Neural progenitor cell (in vitro differentiated cells): ENCODE measurements around the gene PCDH1. TPM values are rescaled to one million over a fixed set of nuclear protein-coding genes. Genes with fewer than 3 reads are reported as not detected.
"Not testable (repeated sequence)": the region's sequence is repeated elsewhere in the genome, so short reads cannot be mapped to it uniquely, and the experiment has no call there.

Experiments used
- DNase-seq: peaks from one replicate; pipeline ENCODE4 v3.0.0-alpha.2; 2016; ENCODE audit warnings: low spot score
- H2AFZ ChIP-seq: fragments of 200-600 bp; sonication (generic); replicated peaks from 2 replicates; pipeline ENCODE4 v1.6.1; 2016; ENCODE audit warnings: antibody characterized with exemption
- H3F3A ChIP-seq: fragments of 200-600 bp; sonication (generic); 2 replicates; pipeline ENCODE4 v1.6.1; 2016; ENCODE audit warnings: antibody characterized with exemption, low read depth
- H3K27ac ChIP-seq: fragments of 200-600 bp; sonication (generic); 2 replicates; pipeline ENCODE4 v1.5.1; 2016; ENCODE audit warnings: mild to moderate bottlenecking
- H3K27me3 ChIP-seq: fragments of 200-600 bp; sonication (generic); 2 replicates; pipeline ENCODE4 v1.6.1; 2016; ENCODE audit warnings: mild to moderate bottlenecking, moderate library complexity
- H3K36me3 ChIP-seq: fragments of 200-600 bp; sonication (generic); 2 replicates; pipeline ENCODE4 v1.5.1; 2016
- H3K4me1 ChIP-seq: fragments of 200-600 bp; sonication (generic); 2 replicates; pipeline ENCODE4 v1.6.1; 2016; ENCODE audit warnings: mixed run types
- H3K4me2 ChIP-seq: fragments of 200-600 bp; sonication (generic); 2 replicates; pipeline ENCODE4 v1.6.1; 2016
- H3K4me3 ChIP-seq: fragments of 200-600 bp; sonication (generic); 2 replicates; pipeline ENCODE4 v1.5.1; 2016
- H3K79me2 ChIP-seq: fragments of 200-600 bp; sonication (generic); 2 replicates; pipeline ENCODE4 v1.6.1; 2016; ENCODE audit warnings: low read depth
- H3K9ac ChIP-seq: fragments of 200-600 bp; sonication (generic); 2 replicates; pipeline ENCODE4 v1.6.1; 2016
- H3K9me3 ChIP-seq: fragments of 200-600 bp; sonication (generic); 2 replicates; pipeline ENCODE4 v1.5.1; 2016; ENCODE audit warnings: low read depth
- H4K20me1 ChIP-seq: fragments of 200-600 bp; sonication (generic); 2 replicates; pipeline ENCODE4 v1.6.1; 2016; ENCODE audit warnings: low read depth
- H3K27ac Mint-ChIP-seq: 3 replicates; pipeline ENCODE4 v1.8.0; 2021; ENCODE audit warnings: mixed read lengths
- H3K27me3 Mint-ChIP-seq: 2 replicates; pipeline ENCODE4 v1.8.0; 2022; ENCODE audit warnings: low read depth, mild to moderate bottlenecking, inconsistent platforms, moderate library complexity, mixed read lengths; ENCODE audit not compliant: insufficient read depth
- H3K36me3 Mint-ChIP-seq: 3 replicates; pipeline ENCODE4 v1.8.0; 2021; ENCODE audit warnings: mixed read lengths
- H3K4me1 Mint-ChIP-seq: 3 replicates; pipeline ENCODE4 v1.8.0; 2021; ENCODE audit warnings: mixed read lengths
- H3K4me3 Mint-ChIP-seq: 3 replicates; pipeline ENCODE4 v1.8.0; 2021; ENCODE audit warnings: mild to moderate bottlenecking, moderate library complexity, mixed read lengths
- H3K9me3 Mint-ChIP-seq: 3 replicates; pipeline ENCODE4 v1.8.0; 2020; ENCODE audit warnings: mixed read lengths
- EZH2 ChIP-seq: fragments of 200-600 bp; sonication (generic); IDR thresholded peaks from 2 replicates; pipeline ENCODE4 v1.6.1; 2017; ENCODE audit warnings: antibody characterized with exemption, mild to moderate bottlenecking, moderate library complexity
- EZH2phosphoT487 ChIP-seq: fragments of 200-600 bp; sonication (generic); IDR thresholded peaks from 2 replicates; pipeline ENCODE4 v1.6.1; 2017; ENCODE audit warnings: antibody characterized with exemption
- total RNA-seq: library from RNA; depleted of rRNA; stranded (reverse); fragments of >200 nt; gene quantifications from 2 replicates; pipeline ENCODE4 v1.2.3, GENCODE V29; 2015; ENCODE audit warnings: low replicate concordance
- TF ChIP-seq, protein P1 (sequence below): fragments of 200-600 bp; sonication (generic); IDR thresholded peaks from 2 replicates; pipeline ENCODE4 v1.5.1; 2017; ENCODE audit warnings: antibody characterized with exemption, mild to moderate bottlenecking

Gene PCDH1
- total RNA-seq, 1 donor from 2014 or later, result 24.8 TPM

DNA sequence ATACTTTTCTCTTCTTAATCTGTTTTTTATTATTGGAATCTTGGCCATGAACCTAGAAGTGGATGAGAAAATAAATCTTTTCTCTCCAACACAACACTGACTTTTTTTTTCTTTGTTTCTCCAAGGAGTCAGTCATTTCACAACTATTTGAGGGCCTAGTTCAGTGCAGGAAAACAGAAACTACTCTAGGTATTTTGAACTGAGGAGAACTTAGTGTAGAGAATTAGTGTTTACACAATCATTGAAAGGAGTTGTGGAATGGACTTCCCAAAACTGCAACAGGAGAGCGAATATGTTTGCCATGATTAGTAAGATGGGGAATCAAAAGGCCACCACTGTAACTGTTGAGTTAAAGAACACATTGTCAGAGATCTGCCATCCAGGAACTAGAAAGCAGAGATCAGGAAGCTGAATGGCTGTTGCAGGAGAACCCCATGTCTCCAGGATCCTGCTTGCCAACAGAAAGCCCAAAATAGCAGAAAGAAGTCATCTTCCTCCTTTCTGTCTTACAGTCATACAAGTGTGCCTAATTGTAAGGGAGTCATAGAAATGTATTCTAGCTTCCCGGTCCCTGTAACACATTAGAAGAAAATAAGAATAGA is 20.3 kb upstream of the PCDH1 start:
- no peak overlapping the region for H3K4me3 Mint-ChIP-seq

DNA sequence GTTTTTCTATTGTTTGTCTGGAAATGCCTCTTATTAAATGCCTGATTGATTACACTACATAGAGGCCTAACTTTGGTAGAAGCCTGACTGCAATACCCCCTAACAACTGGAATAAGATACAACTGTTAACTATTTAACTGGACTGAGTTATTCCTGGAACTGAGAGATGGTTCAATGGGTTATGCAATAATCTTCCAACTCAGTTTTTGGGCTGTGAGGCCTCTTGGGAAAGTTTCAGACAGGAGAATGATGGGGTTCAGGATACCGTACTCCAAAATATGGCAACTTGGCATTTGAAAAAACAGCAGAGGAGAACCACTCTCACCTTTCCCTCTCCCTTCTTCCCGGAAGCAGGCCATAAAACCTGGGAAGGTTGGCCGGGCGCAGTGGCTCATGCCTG is 19.2 kb upstream of the PCDH1 start:
- Histone ChIP-seq H3K4me2 (no peak overlapping the region), H3K4me1 (no peaks in the 10 kb centered on the region), H3K79me2 (no peaks in the 10 kb centered on the region), H3K36me3 (no peaks in the 10 kb centered on the region), H3K9ac (no peak overlapping the region), H2AFZ (no peak overlapping the region), H3K9me3 (no peaks in the 10 kb centered on the region), H3K4me3 (no peak overlapping the region), H3K27ac (no peak overlapping the region), H3K27me3 (no peaks in the 10 kb centered on the region), H4K20me1 (no peaks in the 10 kb centered on the region), H3F3A (no peaks in the 10 kb centered on the region)
- TF ChIP-seq, protein P1, sequence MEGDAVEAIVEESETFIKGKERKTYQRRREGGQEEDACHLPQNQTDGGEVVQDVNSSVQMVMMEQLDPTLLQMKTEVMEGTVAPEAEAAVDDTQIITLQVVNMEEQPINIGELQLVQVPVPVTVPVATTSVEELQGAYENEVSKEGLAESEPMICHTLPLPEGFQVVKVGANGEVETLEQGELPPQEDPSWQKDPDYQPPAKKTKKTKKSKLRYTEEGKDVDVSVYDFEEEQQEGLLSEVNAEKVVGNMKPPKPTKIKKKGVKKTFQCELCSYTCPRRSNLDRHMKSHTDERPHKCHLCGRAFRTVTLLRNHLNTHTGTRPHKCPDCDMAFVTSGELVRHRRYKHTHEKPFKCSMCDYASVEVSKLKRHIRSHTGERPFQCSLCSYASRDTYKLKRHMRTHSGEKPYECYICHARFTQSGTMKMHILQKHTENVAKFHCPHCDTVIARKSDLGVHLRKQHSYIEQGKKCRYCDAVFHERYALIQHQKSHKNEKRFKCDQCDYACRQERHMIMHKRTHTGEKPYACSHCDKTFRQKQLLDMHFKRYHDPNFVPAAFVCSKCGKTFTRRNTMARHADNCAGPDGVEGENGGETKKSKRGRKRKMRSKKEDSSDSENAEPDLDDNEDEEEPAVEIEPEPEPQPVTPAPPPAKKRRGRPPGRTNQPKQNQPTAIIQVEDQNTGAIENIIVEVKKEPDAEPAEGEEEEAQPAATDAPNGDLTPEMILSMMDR, result no peak
- TF ChIP-seq EZH2phosphoT487 (no peak), EZH2 (no peak)
- Mint-ChIP-seq H3K27me3 (no peaks in the 10 kb centered on the region), H3K27ac (no peak overlapping the region), H3K4me1 (no peaks in the 10 kb centered on the region), H3K36me3 (no peaks in the 10 kb centered on the region), H3K4me3 (no peak overlapping the region), H3K9me3 (no peaks in the 10 kb centered on the region)
- no peak for DNase-seq

More for the DNA sequence above, 20.3 kb upstream of the PCDH1 start:
- Mint-ChIP-seq H3K4me1 (no peaks in the 10 kb centered on the region), H3K27me3 (no peaks in the 10 kb centered on the region), H3K27ac (no peak overlapping the region), H3K9me3 (no peaks in the 10 kb centered on the region), H3K36me3 (no peaks in the 10 kb centered on the region)
- Histone ChIP-seq H3K27me3 (no peaks in the 10 kb centered on the region), H3K79me2 (no peaks in the 10 kb centered on the region), H3F3A (no peaks in the 10 kb centered on the region), H3K9me3 (no peaks in the 10 kb centered on the region), H3K27ac (no peak overlapping the region), H3K4me1 (peaks cover 5% of the 10 kb centered on the region), H3K4me2 (no peak overlapping the region), H3K9ac (no peak overlapping the region), H2AFZ (no peak overlapping the region), H3K4me3 (no peak overlapping the region), H3K36me3 (no peaks in the 10 kb centered on the region), H4K20me1 (no peaks in the 10 kb centered on the region)
- TF ChIP-seq, protein P1, result no peak
- no peak for TF ChIP-seq EZH2phosphoT487
- no peak for TF ChIP-seq EZH2
- no peak for DNase-seq

- H3K27me3 ChIP-seq, H3K36me3 Mint-ChIP-seq, H3K27me3 Mint-ChIP-seq, H3K4me3 Mint-ChIP-seq, H3K27ac Mint-ChIP-seq, H3F3A ChIP-seq, H3K9ac ChIP-seq, H4K20me1 ChIP-seq, H3K36me3 ChIP-seq, H3K4me1 ChIP-seq, H3K27ac ChIP-seq, H2AFZ ChIP-seq, H3K4me2 ChIP-seq, DNase-seq, H3K4me1 Mint-ChIP-seq, H3K9me3 Mint-ChIP-seq, H3K79me2 ChIP-seq, H3K9me3 ChIP-seq, H3K4me3 ChIP-seq: not testable (repeated sequence)
Observed at GRCh38 chr5:141890429-141890828, 12.2 kb upstream of the PCDH1 start.

GRCh38 chr5:141889282-141889871 is 11.2 kb upstream of the PCDH1 start:
- Mint-ChIP-seq H3K27ac (no peak overlapping the region), H3K4me3 (no peak overlapping the region), H3K9me3 (no peaks in the 10 kb centered on the region), H3K4me1 (peaks cover 7% of the 10 kb centered on the region), H3K36me3 (no peaks in the 10 kb centered on the region), H3K27me3 (peaks cover 2% of the 10 kb centered on the region)
- Histone ChIP-seq H3K9ac (no peak overlapping the region), H3K36me3 (no peaks in the 10 kb centered on the region), H4K20me1 (peaks cover 14% of the 10 kb centered on the region), H3K4me3 (no peak overlapping the region), H3F3A (peaks cover 7% of the 10 kb centered on the region), H3K9me3 (no peaks in the 10 kb centered on the region), H3K4me1 (no peaks in the 10 kb centered on the region), H3K27ac (no peak overlapping the region), H3K4me2 (no peak overlapping the region), H3K27me3 (peaks cover 9% of the 10 kb centered on the region), H2AFZ (no peak overlapping the region), H3K79me2 (no peaks in the 10 kb centered on the region)
- no peak for DNase-seq
- TF ChIP-seq EZH2phosphoT487 (no peak), EZH2 (no peak)
- TF ChIP-seq, protein P1, result peak; percentile 16
